SIG-M5 (cell line): ENCODE measurements around the gene GAMT.
A peak's percentile ranks its signal among the peaks of the same experiment; 100 is the strongest.
"Not testable (repeated sequence)": the region's sequence is repeated elsewhere in the genome, so short reads cannot be mapped to it uniquely, and the experiment has no call there.

Source experiments
- DNase-seq: peaks from one replicate; lab custom pipeline; 2025; lab: John Stamatoyannopoulos, UW

GAMT gene

DNA sequence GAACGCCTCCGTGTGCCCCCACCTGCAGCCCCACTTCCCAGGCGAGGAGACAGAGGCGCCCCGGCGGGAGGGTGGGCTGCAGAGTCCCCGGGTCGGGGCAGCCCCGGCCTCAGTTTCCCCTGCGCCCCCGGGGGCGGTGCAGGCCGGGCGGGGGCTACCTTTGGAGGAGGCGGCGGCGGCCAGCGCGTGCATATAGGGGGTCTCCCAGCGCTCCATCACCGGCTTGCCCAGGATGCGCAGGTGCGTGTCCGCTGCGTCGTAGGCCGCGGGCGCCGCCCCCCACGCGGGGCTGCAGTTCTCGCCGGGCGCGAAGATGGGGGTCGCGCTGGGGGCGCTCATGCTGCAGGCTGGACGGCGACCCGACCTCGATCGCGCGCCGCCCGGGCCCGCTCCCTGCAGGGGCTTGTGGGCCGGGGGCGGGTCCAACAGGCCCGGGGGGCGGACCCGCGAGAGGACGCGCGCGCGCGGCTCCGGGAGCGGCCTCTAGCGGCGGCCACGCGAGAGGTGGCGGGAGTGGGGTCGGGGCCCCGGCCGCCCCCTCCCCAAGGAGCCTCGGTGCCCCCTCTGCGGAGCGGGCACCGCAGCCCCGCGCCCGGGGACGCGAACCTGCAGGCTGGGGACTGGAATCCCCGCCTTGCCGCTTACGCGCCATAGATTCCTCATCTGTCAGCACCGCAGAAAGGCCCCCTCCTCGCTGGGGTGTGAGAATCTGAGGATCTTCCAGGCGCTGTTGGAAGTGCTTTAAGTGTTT, at the start of gene GAMT:
TSS of gene GAMT (minus strand) at position 405 of the 751 bp plus-strand sequence. CDS start at position 339, 66 bp downstream.
- DNase-seq = no peak

DNA sequence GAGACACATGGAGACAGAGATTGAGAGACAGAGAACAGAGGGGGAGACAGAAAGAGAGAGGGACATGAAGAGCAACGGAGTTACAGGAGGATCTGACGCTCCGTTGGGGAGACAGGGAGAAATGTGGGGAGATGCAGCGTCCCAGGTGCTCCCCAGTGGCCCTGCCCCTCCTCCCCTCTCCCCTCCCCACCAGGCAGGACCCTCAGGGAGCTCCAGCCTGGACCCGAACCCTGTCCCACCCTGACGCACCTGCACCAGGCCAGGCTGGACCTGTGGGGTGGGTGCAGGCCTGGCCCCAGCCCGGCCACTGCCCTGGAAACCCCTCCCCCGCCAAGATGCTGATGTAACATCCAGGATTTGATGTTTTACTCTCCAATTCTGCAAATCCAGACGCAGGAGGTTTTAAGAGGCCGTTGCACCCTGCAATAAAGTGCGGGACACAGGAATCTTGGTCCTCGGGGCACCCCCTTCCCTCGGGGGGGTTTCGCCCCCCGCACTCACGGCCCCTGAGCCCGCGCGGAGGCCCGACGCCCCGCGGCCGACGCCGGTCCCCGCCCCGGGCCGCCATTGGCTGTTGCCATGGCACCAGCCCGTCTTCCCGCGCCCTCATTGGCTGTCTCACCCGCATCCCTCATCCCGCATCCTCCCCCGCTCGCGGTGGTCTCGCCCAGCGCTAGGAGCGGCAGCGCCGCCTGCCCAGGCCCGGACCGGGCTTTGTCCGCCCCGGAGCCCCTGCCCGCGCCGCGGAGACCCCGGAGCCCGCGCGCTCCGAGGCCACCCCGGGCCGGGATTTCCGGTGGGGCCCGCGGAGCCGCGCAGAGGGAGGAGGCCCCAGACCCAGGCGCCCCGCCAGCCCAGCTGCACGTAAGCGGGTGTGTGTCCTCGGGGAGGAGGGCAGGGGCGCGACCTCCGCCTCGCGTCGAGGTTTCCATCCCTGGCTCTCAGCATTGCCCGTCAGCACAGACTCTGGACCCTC, 48.4 kb upstream of the GAMT start, which contains the start of gene APC2:
TSS of gene APC2 (plus strand) at position 655 of the 976 bp plus-strand sequence. CDS start 2,881 bp downstream, outside the sequence.
- DNase-seq = no peak

DNA sequence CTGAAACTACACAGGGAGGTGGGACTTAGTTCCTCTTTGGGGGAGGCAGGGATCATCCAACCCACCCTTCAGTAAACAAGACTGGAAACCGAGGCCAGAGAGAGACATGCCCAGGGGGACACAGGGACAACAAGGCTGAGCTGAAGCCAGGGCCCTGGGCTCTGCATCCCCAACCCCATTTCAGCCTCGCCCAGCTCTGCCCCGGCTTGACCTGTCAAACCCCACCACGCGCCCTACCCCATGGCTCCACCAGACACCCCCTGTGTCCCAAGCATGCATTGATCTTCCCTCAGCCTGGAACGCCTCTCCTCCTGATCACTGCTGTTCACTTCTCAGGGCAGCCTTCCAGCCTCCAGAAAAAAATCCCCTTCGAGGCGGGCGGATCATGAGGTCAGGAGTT, 46.6 kb upstream of the GAMT start:
- no peak for DNase-seq

DNA sequence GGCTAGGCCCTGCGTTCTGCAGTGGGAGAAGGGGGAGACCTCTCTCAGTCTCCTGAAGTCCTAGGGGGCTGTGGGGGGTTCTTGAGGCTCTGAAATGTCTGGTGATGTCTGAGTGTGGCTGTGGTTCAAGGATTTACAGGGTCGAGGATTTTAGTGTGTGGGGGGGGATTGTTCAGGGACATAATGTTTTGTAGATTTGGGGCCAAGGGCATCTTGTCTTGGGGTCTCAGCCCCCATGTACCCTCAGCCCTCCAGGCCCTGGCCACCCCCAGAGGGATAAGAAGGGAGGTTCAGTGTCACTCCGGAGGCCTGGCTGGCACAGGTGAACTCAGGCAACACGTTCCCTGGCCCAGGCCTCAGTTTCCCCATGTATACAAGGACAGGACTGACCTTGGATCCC, 46.2 kb upstream of the GAMT start:
- DNase-seq = no peak

DNA sequence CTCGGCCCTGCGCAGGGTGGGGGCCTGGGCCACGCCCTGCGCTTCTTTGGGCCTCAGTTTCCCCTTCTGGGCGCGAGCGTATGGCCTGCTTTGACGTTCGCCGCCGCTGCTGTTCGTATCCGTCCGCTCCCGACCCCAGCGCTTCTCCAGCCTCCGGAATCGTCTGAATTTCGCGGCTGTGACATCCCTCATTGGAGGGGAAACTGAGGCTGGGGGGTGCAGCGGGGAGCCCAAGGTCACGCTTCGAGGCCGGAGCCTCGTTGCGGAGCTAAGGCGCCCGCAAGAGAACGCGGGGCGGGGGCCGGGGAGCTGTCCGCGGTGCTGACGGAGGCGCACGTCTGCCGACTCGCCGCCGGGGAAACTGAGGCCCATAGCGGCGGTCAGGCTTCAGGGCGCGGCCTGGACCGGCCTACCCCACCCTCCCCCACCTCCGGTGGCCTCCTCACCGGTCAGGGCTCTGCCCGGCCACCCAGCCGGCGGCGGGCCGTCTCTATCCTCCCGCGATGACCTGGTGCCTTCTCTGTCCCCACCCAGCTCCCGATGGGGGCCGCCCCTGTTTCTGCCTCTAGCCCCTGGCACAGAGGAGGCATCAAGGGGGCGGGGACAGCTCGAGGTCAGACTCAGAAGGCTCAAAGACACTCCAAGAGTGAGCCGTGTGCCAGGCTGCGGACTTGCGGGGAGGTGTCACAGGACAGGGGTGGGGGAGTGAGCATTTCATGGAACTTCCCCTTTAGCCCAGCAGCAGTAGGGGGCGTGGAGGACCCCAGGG, 45.6 kb upstream of the GAMT start:
- no peak for DNase-seq

DNA sequence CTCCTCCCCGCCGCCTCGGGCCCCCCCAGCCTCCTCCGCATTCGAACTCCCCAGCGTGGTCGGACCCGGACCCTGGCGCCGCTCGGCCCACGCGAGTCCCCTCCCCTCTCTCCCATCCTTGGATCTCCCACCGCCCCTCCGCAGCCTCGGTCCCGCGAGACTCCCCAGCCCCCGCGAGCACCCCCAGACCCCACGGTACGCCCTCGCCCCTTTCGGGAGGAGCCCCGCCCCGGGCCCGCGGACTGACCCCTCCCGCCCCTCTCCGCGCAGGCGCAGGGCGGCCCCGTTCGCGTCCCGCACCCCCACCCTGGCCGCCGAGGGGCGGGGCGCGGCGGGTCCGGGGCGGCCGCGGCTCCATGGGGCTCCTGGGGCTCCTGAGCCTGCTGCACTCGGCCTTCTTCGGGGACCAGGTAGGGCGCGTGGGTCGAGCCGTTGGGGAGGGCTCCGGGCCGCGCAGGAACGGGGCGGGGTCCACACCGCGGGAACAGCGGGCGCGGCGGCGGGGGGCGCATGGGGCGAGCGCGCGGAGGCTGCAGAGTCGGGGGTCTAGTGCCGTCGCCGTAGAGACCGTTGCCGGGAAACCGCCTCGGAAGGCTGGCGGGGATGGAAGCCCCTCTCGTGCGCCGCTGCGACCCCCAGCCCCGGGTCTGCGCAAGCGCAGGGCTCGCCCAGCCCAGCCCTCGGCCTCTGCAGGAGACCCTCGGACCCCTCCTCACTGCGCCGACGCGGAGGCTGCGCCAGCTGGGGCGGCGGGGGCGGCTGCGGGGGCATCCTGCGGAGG, 44.8 kb upstream of the GAMT start:
- no peak for DNase-seq

DNA sequence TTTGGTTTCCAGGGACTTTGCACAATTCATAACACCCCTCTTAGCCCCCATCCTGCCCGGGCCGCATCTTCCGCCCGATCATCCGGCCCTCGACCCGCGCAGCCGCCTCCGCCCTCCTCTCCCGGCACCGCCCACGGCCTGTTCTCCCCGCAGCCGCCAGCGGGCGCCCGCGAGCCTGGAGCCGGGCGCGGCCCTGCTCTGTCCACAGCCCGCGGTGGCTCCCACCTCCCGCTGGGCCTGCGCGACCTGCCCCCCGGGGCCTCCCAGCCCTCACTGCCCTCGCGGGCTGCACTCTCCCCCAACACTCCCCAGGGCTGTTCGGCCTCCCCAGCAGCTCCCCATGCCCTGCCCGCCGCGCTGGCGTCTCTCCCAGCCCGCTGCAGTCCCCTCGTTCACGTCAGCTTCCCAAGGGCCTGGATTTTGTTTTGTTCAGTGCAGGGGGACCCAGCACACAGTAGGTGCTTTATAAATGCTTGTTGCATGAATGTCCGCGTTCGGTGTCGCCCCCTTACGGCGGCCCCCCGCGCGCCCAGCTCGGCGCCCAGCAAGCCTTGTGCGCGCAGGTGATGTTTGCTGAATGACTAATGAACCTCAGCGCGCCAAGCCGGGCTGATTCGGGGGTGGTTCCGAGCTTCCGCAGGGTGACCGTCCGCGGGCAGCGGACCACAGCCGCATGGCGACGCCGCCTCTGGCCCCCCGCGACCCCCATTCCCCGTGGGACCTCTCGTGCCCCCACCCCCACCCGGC, 44.0 kb upstream of the GAMT start:
- DNase-seq = no peak

DNA sequence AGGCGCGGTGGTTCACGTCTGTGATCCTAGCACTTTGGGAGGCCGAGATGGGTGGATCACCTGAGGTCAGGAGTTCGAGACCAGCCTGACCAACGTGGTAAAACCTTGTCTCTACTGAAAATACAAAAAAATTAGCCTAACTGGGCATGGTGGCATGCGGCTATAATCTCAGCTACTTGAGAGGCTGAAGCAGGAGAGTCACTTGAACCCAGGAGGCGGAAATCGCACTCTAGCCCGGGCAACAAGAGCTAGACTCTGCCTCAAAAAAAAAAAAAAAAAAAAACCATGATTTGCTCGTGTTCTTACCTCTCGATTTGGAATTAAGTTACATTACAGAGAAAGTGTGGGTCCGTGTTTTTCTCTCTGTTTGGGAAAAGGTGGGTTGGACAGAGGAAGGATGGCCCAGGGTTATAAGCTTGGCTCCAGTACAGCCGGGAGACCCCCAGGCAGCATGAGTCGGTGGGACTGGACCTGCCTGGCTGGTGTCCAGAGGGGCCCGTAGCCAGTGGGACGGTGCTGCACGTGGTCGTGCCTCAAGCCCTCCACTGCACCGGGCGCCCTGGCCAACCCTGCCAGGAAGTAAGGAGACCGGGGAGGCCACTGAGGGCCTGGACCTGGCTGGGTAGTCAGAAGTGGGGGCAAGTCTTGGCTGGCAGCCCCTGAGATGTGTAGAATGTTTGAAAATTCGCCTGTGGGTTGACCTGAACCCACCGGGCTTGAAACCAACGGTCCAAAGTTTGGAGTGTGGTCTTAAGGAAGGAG, 40.5 kb upstream of the GAMT start:
- no peak for DNase-seq

DNA sequence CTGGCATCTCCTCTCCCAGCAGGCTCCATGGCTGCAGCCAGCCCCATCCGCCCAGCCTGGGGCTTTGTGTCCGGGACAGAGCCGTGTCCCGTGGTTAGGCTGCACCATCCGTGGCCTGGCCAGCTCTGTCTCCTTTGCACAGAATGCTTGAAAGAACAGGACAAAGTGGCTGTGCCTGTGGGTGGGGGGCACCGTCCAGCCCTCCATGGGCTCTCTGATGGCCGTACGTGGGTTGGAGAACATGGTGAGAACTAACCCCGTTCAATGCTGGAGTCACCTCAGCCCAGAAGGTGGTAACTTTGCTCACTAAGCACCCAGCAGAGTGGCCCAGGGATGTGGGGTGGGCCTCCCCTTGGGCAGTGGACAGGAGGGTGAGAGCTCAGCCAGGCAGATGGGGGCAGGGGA, 39.7 kb upstream of the GAMT start:
- no peak for DNase-seq

DNA sequence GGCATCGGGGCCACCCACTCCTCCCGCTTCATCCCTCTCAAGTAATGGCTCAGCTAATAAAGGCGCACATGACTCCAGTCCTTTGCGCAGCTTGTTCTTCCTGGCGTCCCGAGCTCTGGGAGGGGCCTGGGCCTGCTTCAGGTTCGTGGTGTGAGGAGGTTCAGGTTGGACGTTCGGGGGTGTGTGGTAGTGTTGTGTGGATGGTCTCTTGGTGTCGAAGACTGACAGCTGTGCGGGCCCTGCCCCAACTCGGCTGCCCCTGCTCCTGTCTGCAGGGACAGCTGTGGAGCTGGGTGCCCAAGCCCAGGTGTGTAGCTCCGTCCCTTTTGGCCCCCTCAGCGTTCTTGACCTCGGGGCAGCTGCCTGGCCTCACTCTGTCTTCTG, 39.1 kb upstream of the GAMT start:
- DNase-seq = no peak

DNA sequence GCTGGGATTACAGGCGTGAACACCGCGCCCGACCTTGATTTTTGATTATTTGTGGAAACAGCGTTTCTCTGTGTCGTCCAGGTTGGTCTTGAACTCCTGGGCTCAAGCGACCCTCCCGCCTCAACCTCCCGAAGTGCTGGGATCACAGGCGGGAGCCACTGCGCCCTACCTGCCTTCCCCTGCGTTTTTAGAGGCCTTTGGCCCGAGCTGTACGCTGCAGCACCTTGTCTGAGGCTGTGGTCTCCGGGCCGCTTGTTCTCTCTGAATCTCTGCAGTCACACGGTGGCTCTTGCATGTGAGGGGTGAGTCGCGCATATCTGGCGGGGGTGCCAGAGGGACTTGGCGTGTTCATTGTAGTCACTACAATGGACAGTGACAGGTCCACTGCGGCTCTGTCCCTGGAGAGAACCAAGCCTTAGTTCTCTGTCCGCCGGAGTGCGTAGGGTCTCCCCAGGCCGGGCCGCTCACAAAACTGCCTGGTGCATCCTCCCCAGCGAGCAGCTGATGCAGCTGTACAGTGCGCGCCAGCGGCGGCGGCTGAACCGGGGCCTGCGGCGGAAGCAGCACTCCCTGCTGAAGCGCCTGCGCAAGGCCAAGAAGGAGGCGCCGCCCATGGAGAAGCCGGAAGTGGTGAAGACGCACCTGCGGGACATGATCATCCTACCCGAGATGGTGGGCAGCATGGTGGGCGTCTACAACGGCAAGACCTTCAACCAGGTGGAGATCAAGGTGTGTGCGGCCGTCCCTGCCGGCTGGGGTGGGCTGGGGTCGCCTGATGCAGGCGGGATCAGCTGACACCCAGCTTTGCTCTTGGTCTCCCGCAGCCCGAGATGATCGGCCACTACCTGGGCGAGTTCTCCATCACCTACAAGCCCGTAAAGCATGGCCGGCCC, 38.4 kb upstream of the GAMT start:
- DNase-seq = not testable (repeated sequence)

DNA sequence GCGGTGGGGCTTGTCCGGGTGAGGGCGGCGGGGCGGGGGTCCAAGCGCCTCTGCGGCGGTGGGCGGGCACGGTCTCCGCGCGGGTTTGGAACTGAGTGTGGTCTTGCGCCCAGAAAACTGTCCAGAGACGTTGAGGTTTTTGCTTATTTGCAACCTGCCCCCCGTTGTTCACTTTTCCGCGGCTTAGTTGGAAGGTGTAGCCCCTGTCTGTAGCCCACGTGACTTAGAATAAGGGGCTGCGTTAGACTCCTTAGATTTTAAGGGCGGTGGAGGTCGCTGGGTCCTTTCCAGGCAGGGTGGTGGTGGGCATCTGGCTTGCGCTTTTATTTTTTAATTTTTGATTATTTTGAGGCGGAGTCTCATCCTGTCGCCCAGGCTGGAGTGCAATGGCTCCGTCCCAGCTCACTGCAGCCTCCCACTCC, 37.6 kb upstream of the GAMT start:
- DNase-seq = no peak

DNA sequence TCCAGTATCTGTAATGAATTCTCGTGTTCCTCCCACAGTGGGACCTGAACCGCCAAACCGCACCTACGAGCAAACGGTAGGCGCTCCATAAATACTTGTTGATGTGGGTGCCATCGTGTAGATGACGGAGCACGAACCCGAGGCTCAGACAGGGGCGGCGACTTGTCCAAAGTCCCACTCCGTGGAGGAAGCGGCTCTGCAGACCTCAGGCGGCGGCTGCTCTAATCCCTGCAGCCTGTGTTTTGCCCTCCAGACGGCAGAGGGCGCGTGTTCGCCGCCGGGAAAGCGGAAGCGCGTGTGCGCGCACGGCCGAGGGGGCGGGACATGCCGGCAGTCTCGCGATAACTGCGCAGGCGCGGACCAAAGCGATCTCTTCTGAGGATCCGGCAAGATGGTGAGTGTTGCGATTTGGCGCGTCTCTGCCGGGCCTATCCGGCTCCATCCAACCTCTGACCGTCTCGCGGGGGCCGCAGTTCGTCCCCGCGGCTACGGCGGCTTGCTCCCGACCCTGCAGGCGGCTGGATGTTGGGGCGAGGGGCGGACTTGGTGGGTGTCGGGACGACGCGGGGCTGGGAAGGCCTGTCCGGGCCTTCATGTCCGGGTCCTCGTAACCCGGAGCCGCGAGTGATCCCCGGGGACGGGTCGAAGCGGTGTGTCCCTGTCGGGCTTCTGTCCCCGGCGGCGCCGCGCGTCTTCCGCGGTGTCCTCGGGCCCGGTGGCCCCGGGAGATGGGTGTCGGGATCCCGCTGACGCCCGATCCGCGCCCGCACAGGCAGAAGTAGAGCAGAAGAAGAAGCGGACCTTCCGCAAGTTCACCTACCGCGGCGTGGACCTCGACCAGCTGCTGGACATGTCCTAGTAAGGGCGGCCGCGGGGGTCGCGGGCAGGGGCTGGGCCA, 36.9 kb upstream of the GAMT start, which contains the start of gene RPS15:
TSS of gene RPS15 (plus strand) at position 362 of the 898 bp plus-strand sequence. CDS start at position 392, 30 bp downstream.
- DNase-seq = peak; percentile 40

DNA sequence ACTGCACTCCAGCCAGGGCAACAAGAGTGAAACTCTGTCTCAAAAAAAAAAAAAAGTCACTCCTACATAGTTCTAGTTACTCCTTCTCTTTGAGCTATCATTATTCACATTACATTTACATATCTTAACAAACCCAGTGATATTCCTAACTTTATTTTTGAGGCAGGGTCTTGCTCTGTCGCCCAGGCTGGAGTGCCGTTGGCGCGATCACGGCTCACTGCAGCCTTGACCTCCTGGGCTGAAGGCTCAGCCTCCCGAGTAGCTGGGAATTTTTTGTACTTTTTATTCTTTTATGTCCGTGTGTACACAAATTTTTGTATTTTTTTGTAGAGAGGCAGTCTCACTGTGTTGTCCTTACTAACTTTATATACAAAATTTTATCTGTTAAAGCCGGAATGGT, 36.3 kb upstream of the GAMT start:
- DNase-seq = no peak

DNA sequence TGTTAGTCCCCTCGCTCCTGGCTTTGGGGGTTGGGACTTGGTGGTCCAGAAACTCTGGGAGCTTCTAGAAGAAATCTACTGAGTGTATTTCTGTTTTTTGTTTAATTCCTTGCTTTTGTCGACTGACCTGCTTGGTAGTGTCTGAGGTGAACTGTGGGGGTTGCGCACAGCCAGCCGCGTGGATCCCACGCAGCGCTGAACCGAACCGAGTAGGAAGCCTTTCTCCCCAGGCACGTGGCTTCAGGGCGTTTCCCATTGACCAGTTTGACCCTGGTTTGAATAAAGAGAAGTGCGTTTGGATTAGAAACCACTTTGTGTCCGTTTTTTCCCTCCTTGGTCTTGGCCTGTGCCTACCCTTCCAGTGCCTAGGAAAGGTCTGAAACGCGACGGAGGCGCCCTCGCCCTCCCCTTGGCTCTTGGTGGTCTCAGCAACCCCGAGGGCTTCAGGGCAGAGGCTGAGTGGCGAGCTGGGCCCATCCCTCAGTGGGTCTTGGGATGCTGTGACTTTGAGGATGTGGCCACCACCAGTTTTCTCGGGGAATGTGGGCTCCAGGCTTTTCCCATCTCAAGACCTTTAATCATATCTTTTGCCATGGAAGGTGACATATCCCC, 34.1 kb upstream of the GAMT start:
- DNase-seq = no peak

DNA sequence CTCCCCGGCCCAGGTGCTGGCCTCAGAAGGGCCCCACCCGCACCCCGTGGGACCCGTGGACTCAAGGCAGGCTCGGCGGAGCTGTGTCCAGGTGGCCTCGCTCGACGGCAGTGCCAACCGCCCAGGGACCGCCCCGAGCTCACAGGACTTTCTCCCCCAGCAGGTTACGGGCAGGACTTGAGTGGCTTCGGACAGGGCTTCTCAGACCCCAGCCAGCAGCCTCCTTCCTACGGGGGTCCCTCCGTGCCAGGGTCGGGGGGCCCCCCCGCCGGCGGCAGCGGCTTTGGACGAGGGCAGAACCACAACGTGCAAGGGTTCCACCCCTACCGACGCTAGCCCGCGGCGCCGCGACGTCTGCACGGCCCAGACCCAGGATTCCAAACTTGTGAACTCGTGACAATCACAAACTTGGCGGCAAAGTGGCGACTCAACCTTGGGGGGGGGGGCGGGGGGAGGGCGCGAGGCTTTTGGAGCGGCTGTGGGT, 33.3 kb upstream of the GAMT start:
- DNase-seq = no peak

DNA sequence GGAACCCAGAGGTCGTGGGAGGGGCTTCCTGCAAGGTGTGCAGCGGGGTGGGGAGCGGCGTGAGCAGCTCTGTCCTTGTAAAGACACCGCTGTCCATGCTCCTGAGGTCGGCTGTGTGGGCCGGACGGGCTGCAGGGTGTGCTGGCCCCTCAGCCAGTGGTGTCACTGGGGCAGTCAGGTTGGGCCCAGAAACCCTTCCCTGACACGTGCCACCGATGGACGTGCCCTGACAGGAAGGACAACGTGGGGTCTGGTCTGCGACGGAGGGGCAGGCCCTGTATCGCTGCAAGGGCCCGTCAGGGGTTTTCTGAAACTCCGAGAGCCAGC, 32.7 kb upstream of the GAMT start:
- no peak for DNase-seq
